RCC 7860 (cell line): ENCODE measurements around the gene INHBC.
"Not testable (repeated sequence)": the region's sequence is repeated elsewhere in the genome, so short reads cannot be mapped to it uniquely, and the experiment has no call there.

Source experiments
- DNase-seq: peaks from one replicate; pipeline ENCODE4 v3.0.0-alpha.2; 2015; ENCODE audit warnings: low spot score
- FAIRE-seq: peaks from 2 replicates; lab custom pipeline; 2012; peaks lifted over from hg19 to GRCh38; lab: Jason Lieb, UNC

INHBC gene

DNA sequence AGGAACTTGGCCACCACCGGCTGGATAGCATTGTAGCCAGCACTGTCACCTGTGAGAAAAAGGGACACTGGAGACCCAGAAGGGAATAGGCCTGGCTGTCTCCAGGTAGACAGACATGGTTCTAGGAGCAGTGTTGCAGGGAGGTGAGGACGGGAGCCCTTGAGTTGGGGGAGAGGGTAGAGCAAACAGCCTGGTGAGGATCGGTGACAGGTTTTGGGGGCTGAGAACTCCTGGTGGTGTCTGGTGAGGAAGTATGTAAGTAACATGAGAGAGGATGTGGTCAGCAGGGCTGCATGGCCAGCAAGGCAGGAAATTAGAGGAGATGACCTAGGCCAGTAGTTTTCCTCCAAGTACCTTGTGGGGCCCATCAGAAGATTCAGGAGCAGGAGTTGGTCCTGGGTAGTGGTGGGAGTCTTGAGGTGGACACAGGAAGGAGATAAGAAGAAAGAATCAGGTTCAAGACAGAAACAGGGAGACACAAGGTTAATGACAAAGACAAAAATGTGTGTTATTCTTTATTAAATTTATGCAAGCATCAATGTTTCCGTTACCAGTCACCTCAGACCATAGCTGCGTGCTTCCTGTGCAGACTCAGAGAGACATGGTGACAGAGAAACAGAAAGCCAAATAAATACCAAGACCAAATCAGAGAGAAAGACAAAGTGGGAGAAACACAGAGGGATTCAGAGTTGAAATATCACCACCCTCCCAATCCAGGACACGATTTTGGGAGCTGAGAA, 45.0 kb downstream of the INHBC start, which contains the start of gene ARHGAP9:
Gene ARHGAP9 (minus strand): TSS at position 491 of the 740 bp plus-strand sequence. CDS start 460 bp downstream, at position 31.
- DNase-seq (no peak), FAIRE-seq (no peak)

DNA sequence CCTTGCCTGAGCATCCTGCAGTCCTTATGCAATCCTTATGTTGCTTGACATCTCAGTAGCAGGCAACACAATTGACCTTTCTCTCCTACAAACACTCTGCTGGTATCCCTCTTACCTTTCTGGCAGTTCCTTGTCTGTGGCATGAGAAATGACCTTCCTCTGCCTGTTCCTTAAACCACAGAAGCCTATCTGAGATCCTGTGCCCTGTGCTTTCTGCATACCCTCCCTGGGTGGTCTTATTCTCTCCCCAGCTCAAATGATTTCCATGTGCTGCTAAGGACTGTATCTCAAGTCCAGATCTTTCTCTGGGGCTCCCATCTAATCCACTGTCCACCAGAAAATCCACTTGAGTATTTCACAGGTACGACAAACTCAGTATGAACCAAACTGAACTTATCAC, 47.1 kb downstream of the INHBC start:
- DNase-seq: no peak
- FAIRE-seq: no peak

DNA sequence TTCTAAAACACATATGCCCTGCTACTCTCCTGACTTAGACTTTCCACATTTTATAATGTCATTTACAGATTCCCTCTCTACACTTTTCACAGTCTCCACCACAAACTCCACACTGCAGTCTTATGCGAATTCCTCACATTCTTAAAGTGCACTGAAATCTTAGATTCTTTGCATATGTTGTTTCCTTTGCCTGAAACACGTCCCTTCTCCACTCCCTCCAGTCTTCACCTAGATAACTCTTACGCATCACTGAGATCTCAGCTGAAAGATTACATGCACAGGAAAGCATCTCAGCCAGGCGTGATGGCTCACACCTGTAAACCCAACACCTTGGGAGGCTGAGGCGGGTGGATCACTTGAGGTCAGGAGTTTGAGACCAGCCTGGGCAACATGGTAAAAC, 48.9 kb downstream of the INHBC start:
- FAIRE-seq: no peak
- peak; percentile 41 for DNase-seq

DNA sequence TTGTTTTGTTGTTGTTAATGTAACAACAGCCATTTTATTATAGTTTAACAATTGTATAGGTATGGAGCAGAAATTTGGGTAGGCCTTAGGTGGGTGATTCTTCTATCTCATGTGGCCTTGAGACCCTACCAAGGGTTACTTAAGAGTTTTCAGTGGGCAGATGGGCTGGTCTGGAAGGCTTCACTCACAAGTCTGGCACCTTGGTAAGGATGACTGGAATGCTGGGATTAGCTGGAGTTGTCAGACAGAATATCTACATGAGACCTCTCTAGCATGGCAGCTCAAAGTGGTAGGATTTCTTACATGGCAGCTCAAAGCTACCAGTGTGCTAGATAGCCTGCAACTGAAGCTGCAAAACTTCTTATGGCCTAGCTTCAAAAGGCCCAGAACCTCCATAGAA, 51.1 kb downstream of the INHBC start:
- DNase-seq: no peak
- FAIRE-seq: no peak

DNA sequence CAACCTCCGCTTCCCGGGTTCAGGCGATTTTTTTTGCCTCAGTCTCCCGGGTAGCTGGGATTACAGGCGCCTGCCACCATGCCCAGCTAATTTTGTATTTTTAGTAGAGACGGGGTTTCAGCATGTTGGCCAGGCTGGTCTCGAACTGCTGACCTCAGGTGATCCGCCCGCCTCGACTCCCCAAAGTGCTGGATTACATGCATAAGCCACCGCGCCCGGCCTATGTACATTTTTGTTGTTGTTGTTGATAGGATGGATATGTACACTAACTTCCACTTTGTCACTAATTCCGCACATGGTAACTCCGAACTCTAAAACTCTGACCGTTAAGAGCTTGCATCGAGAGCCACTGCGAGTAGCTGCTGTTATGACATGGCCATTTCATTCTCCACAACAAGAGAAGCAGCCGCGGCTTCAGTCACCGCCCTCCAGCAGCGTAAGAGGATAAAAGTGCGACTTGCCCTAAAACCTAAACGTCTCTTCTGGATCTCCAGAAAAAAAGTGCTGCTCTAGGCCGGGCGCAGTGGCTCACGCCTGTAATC, 52.5 kb downstream of the INHBC start:
- FAIRE-seq (no peak), DNase-seq (no peak)

DNA sequence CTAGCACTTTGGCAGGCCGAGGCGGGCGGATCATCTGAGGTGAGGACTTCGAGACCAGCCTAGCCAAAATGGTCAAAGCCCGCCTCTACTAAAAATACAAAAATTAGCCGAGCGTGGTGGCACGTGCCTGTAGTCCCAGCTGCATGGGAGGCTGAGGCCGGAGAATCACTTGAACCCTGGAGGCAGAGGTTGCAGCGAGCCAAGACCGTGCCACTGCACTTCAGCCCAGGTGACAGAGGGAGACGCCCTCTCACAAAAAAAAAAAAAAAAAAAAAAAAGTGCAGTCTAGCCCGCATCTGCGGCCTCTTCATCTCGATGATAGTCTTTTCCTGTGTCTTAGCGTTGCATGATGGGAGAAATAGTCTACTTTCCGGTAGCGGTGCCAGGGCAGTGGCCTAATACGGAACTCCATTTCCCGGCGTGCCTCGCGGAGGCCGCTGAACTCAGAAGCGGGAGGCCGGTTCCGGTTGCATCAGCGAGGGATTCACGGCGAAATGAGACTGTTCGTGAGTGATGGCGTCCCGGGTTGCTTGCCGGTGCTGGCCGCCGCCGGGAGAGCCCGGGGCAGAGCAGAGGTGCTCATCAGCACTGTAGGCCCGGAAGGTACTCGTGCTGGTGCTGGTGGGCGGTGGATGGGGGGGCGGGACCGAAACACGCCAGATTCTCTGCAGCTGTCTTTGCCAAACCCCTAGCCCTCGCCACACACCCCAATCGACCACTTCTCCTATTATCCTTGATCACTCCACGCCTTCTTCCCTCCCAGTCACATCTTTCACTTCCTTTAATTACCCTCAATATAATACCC, 53.2 kb downstream of the INHBC start, which contains the start of gene MARS1:
Gene MARS1 (plus strand): TSS at position 472 of the 805 bp plus-strand sequence. CDS start 23 bp downstream, at position 495.
- DNase-seq (peak; percentile 91), FAIRE-seq (peak; percentile 75)

DNA sequence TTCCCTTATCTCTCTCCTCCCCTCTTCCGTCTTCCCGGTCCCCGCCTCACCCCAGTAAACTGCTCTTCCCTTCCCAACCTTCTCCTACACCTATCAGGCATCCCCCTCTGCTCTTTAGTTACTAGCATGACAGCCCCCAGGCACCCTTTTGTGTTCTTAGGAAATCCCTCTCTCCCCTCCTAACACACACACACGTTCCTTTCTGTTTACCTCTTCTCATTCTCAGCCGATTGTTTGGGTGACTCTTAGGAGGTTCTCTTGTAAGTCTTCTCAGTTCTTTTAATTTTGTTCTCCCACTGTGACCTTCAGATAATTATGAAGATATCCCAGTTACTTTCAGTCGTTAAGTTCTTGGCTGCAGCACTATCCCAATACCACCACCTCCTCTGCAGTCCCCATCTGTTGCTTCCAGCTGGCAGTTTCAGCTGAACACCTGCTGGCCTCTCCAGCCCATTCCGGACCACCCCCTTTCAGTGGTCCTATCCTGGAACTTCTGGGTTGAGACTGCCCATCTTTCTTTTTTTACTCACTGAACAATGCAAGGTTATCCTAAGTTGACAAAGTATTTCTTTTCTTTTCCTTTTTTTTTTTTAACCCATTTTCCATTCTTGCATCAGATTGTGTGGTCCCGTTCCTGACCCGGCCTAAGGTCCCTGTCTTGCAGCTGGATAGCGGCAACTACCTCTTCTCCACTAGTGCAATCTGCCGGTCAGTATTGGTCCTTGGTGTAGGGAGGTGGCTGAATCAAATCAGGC, 54.0 kb downstream of the INHBC start:
- FAIRE-seq (no peak), DNase-seq (no peak)

DNA sequence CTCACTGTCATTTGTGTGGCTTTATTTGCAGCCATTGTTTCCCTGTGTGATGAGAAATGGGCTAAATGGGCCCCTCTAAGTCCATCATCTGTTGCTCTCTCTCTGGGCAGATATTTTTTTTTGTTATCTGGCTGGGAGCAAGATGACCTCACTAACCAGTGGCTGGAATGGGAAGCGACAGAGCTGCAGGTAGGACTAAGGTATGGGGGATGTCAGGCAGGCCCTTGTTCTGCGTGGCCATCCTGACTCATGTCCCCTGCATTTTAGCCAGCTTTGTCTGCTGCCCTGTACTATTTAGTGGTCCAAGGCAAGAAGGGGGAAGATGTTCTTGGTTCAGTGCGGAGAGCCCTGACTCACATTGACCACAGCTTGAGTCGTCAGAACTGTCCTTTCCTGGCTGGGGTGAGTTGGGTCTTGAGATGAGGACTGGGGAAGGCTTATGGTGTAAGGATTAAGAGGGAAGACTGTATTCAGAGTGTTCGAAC, 54.6 kb downstream of the INHBC start:
- FAIRE-seq (no peak), DNase-seq (peak; percentile 51)

DNA sequence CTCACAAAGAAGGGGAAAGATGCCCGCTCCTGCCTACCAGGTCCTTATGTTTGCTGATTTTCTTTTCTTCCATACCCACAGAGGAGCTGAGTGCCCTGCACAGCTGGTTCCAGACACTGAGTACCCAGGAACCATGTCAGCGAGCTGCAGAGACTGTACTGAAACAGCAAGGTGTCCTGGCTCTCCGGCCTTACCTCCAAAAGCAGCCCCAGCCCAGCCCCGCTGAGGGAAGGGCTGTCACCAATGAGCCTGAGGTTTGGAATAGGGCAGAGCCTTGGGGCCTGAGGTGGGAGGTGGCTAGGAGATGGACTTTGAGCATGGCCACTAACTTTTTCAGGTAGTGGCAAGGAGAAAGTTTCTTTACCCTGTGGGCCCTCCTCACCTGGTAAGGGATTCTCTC, 55.5 kb downstream of the INHBC start:
- DNase-seq (no peak), FAIRE-seq (no peak)

DNA sequence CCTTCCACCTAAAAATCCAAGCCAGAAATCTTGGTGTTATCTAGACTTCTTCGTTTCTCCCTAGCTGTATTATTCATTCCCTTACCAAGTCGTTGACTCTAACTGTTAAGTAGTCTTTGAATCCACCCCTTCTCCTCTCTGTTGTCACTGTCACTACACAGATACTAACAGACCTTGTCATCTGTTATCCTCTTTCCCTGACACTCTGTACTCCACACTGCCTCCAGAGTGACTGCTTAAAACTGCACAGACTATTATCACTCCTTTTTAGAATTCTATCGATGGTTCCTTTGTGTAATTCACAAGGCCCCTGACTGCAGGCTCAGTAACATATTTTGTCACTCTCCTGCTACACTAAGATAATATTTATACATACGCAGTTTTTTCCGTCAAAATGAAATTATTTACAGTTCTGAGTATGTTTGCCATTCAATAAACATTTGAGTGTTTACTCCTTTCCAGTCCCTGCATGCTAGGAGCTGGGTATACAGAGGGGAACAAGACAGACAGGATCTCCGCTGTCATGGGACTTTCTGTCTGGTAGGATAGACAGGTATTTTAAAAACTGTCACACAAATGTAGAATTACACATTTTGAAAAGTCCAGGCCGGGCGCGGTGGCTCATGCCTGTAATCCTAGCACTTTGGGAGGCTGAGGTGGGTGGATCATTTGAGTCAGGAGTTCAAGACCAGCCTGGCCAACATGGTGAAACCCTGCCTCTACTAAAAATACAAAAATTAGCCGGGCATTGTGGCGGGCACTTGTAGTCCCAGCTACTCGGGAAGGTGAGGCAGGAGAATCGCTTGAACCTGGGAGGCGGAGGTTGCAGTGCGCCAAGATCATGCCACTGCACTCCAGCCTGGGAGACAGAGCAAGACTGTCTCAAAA, 57.1 kb downstream of the INHBC start:
- DNase-seq (no peak), FAIRE-seq (no peak)

DNA sequence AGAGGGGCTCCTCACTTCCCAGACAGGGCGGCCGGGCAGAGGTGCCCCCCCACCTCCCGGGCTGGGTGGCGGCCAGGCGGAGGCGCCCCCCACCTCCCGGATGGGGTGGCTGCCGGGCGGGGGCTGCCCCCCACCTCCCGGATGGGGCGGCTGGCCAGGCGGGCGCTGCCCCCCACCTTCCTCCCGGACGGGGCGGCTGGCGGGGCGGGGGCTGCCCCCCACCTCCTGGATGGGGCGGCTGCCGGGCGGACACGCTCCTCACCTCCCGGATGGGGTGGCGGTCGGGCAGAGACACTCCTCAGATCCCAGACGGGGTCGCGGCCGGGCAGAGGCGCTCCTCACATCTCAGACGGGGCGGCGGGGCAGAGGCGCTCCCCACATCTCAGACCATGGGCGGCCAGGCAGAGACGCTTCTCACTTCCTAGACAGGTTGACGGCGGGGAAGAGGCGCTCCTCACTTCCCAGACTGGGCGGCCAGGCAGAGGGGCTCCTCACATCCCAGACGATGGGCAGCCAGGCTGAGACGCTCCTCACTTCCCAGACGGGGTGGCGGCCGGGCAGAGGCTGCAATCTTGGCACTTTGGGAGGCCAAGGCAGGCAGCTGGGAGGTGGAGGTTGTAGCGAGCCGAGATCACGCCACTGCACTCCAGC, 60.6 kb downstream of the INHBC start:
- DNase-seq, FAIRE-seq: not testable (repeated sequence)

DNA sequence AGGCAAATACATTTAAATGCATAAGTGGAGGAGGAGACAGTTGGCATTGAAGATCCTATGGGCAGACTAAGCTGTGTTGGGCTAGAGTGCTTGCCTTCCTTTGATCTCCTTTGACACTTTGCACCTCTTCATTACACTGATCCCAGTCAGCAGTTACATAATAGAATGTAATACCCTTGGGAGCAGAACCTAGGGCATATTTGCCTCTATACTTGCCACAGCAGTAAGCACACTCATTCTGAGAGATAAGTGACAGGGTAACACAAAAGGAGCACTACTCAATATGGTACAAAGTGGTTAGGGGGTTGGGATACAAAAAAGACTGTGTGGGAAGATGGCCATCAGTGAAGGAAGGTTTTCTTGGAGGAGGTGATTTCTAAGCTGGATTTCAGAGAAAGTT, 62.2 kb downstream of the INHBC start:
- FAIRE-seq: no peak
- no peak for DNase-seq

DNA sequence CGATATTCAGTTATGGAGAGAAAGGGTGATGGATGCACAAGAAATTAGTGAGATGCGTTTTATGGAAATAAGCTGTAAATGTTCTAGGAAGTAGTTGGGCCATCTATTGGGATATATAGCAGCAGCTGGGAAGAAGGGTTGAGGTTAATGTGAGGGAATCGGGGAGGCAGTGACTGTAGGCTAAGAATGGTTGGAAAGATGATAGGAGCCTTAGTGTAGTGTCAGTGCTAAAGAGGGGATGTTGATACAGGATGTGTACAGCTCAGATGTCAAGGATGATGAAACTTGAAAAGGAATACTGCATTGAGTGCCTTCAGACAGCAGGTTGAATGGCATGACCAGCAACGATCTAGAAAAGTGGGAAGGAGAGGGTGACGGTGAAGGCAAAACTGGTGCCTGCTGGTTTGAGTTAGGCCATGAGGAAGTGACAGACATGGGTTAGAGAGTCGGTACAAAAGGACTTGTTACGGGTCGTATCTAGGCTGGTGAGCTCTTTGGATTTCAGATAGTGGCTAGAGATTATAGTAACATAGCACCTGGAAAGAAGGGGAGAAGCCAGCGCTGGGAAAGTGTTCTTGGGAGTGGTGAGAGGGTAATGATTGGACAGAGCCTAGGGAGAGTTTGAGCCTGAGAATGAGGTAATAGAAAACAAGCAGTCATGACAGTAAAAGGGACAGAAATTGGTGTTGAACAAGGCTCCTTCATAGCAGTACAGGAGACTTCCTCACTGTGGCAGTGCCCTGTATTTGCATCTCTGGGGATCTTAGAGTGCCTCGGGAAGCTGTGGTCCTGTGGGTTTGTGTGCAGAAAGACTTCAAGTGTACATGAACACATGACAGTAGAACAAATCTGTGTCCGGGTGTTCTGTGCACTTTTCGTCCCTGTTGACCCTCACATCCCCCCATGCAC, 62.9 kb downstream of the INHBC start:
- no peak for DNase-seq
- no peak for FAIRE-seq

DNA sequence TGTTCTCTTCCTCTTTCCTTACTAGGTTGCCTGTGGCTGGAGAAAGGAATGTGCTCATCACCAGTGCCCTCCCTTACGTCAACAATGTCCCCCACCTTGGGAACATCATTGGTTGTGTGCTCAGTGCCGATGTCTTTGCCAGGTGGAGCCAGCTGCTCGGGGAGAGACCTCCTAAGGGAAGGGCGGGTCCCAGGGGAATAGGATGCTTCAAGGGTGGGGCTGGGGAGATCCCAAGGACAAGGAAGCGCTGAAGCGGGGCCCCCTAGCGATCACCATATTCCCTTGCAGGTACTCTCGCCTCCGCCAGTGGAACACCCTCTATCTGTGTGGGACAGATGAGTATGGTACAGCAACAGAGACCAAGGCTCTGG, 63.5 kb downstream of the INHBC start:
- no peak for FAIRE-seq

DNA sequence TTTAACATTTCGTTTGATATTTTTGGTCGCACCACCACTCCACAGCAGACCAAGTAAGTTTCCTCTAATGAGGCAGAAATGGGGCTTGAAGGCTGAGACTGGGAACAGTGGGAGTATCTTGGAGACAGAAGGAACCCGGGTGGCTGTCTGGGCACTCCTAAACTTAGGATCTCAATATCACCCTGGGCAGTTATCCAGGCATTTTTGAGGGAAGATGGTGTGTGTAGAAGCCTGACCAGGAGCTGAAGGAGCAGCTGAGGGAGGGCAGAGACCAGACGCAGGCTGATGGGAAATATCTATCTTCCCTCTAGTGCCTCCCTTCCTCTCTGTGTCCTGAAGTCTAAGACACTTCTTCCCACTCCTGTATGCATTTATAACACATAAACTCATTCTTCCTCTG, 64.0 kb downstream of the INHBC start:
- DNase-seq (no peak), FAIRE-seq (no peak)

More for the DNA sequence above, 63.5 kb downstream of the INHBC start:
- no peak for DNase-seq

DNA sequence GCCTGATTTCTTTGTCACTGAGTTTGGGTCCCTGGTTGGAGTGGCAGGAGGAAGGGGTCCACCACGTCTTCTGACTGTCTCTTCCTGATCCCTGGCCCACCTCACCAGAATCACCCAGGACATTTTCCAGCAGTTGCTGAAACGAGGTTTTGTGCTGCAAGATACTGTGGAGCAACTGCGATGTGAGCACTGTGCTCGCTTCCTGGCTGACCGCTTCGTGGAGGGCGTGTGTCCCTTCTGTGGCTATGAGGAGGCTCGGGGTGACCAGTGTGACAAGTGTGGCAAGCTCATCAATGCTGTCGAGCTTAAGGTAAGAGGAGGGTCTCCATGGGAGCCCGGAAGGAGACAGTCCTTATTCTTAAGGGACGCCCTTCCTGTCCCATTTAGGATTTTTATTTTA, 65.6 kb downstream of the INHBC start:
- DNase-seq (no peak), FAIRE-seq (no peak)
